ENCODE data around the gene GNAI3. TPM values are rescaled to one million over a fixed set of nuclear protein-coding genes. Genes with fewer than 3 reads are reported as not detected.

Gene GNAI3
- total and polyA plus RNA-seq, 2 donors (not counting 3 experiments of a cell fraction or from before 2014, with no cell fraction given), result 5.0 to 14.0 TPM

DNA sequence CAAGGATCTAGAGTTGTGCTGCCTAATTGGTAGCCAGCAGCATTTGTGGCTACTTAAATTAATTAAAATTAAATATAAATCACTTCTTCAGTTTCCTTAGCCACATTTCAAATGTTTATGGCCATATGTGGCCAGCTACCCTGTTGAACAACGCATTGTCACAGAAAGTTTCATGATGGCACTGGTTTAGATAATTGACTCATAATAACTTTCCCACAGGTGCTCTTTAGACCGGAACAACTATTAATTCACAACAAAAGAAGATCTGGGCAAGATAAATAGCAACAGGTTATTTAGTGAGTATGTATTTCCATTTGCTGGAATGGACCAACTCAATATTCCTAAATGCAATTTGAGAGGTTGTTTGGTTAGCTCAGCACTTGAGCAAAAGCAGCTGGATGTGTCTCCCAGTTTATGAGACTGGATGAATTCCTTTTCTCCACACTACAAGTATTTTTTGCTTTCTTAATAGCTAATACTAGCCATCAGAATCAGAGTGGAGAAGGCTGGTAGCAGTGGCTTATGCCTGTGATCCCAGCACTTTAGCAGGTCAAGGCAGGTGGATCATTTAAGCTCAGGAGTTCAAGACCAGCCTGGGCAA lies 35.2 kb upstream of the GNAI3 start:
- DNase-seq (ENCODE audit: low read depth, low spot score) (no peak), FAIRE-seq (no peak)
- Histone ChIP-seq H3K4me3 (replicated peaks in 1 of 3; ENCODE audit: insufficient read depth in 1 of 3, low read depth in 1 of 3, low read length in 3 of 3) (no peak overlapping the region), H3K9me1 (replicated peaks; ENCODE audit: control insufficient read depth, extremely low read depth, insufficient read depth, low read length) (no peaks in the 10 kb centered on the region), H3K9ac (replicated peaks; ENCODE audit: extremely low read depth, insufficient read depth, low read length) (no peak overlapping the region), H3K4me1 (ENCODE audit: control insufficient read depth, extremely low read depth, insufficient read depth, low read length) (peaks cover 6% of the 10 kb centered on the region), H3K9me3 (replicated peaks; ENCODE audit: control insufficient read depth, insufficient read depth, low read length) (no peaks in the 10 kb centered on the region), H3K4me2 (ENCODE audit: insufficient read depth, low read length) (no peak overlapping the region), H3K27me3 (ENCODE audit: control insufficient read depth in 2 of 2, insufficient read depth in 2 of 2, low read length in 2 of 2) (peaks cover 10 to 20% of the 10 kb centered on the region in 2 experiments), H3K36me3 (ENCODE audit: control insufficient read depth in 2 of 2, extremely low read depth in 1 of 2, insufficient read depth in 2 of 2, low read length in 2 of 2) (no peaks in the 10 kb centered on the region), H3K79me2 (ENCODE audit: control insufficient read depth, insufficient read depth, low read length) (no peaks in the 10 kb centered on the region), H4K20me1 (replicated peaks; ENCODE audit: control insufficient read depth, extremely low read depth, insufficient read depth, low read length) (no peaks in the 10 kb centered on the region), H2AFZ (ENCODE audit: low read depth, low read length) (no peak overlapping the region), H3K27ac (ENCODE audit: insufficient read depth, low read depth, low read length) (no peak overlapping the region)
- CTCF ChIA-PET, result interaction anchor here (0.7 to 2.8 kb wide), 6 partner anchors 9 to 19 kb away, joined by 3 to 16 read pairs (median 4); no protein-coding TSS in a partner anchor
- TF ChIP-seq JUN (IDR thresholded peaks at IDR 0.05; ENCODE audit: borderline replicate concordance, insufficient read depth, insufficient read length, low read depth) (no peak), CTCF (IDR thresholded peaks at IDR 0.05; ENCODE audit: extremely low read depth in 1 of 2, insufficient read depth in 1 of 2, low read depth in 1 of 2, low read length in 2 of 2) (no peak), MYC (IDR thresholded peaks at IDR 0.05; ENCODE audit: low read depth, low read length) (no peak), FOS (IDR thresholded peaks at IDR 0.05; ENCODE audit: borderline replicate concordance, insufficient read depth, low read length) (no peak), MAX (IDR thresholded peaks at IDR 0.05; ENCODE audit: insufficient read depth, insufficient read length) (no peak), EZH2 (IDR thresholded peaks at IDR 0.05; ENCODE audit: borderline replicate concordance, low read depth, low read length, severe bottlenecking) (no peak), POLR2A (IDR thresholded peaks at IDR 0.05; ENCODE audit: low read depth, low read length) (no peak), POLR2AphosphoS5 (IDR thresholded peaks at IDR 0.05; ENCODE audit: insufficient read depth, low read depth, low read length) (no peak), GATA2 (IDR thresholded peaks at IDR 0.05; ENCODE audit: insufficient read depth, insufficient read length, low read depth, low read length) (no peak)
- intact Hi-C loops (cut with micrococcal nuclease), result no loop called here
- POLR2A ChIA-PET, result no interaction called here
- dilution Hi-C loops (cut with MboI; ENCODE audit: extremely low pct_ligation_motif_present, low sequenced_read_pairs), result no loop called here
- BruUV-seq (replicated peaks), result no TSS peak

All from endothelial cell of umbilical vein (primary cell).